ENCODE results near the gene SRBD1. TPM values are rescaled to one million over a fixed set of nuclear protein-coding genes. Genes with fewer than 3 reads are reported as not detected.

Gene SRBD1
- total and polyA plus RNA-seq, 12 donors: 2.5 to 13.5 (median 10.0) TPM

DNA sequence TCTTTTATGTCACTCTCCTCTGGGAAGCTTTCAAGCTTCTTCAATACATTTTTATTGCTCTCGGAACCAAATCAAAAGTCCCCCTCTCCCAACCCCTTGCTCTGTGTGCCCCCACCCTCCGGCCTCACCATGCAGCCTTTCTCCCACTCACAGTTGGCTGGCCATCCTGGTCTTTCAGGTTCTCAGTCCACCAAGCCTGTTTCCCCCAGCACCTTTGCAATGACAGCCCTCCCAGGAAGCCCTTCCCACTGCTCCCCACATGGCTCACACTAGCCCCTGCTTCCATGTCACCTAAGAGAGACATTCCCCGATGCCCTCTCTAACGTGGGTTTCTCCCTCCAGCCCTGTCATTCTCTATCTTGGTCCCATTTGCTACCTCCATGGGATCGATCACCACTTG is 266.6 kb downstream of the SRBD1 start:
- ATAC-seq: no peak
- no peak for DNase-seq

GRCh38 chr2:45344071-45344470 is 267.0 kb downstream of the SRBD1 start:
- 80 to 85% methylated on average over 9 of the region's 9 CpGs for WGBS, 2 donors
- H3K4me3 ChIP-seq: no peak overlapping the region
- no peaks in the 10 kb centered on the region for H3K36me3 ChIP-seq
- peaks cover 0 to 27% (median 0%) of the 10 kb centered on the region in 7 donors for H3K27me3 ChIP-seq
- no peak for TF ChIP-seq CTCF (IDR thresholded peaks at IDR 0.05)
- DNase-seq (no peak), ATAC-seq (no peak)
- H3K4me1 ChIP-seq: no peaks in the 10 kb centered on the region
- H3K9me3 ChIP-seq: peaks cover 0 to 6% (median 0%) of the 10 kb centered on the region in 11 donors
- intact Hi-C loops (cut with DNase I): no loop called here
- no peak overlapping the region for H3K27ac ChIP-seq

More for the DNA sequence above, 266.6 kb downstream of the SRBD1 start:
- WGBS, 2 donors: 77 to 92% methylated on average over 5 of the region's 5 CpGs
- intact Hi-C loops (cut with DNase I): no loop called here
- TF ChIP-seq CTCF (IDR thresholded peaks at IDR 0.05): no peak
- Histone ChIP-seq H3K27me3 (peaks cover 0 to 27% (median 0%) of the 10 kb centered on the region in 7 donors), H3K4me1 (no peaks in the 10 kb centered on the region), H3K4me3 (no peak overlapping the region), H3K36me3 (no peaks in the 10 kb centered on the region), H3K27ac (no peak overlapping the region), H3K9me3 (peaks cover 0 to 6% (median 0%) of the 10 kb centered on the region in 11 donors)

GRCh38 chr2:45343251-45344017 is 267.6 kb downstream of the SRBD1 start:
- no peak for TF ChIP-seq CTCF (IDR thresholded peaks at IDR 0.05)
- H3K36me3 ChIP-seq: no peaks in the 10 kb centered on the region
- WGBS, 2 donors: 79 to 81% methylated on average over 19 of the region's 19 CpGs

DNA sequence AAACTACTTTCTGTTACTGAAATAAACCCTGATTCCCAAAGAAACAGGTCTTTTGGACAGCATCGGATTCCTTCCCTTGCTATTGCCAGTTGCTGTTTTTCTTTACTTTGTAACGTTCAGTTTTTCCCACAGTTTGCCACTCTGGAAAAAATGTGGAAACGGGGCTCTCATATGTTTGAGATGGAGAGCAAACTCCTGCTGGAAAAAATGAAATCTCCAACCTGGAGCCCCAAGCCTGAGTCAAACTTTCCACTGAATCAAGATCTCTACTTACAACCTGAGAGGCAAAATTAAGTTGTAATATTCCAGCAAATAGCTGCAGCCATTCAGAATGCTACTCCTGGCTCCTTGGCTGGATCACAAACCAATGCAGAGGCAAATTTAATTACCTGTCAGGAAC is 270.7 kb downstream of the SRBD1 start:
- ATAC-seq (no peak), DNase-seq (no peak)
- TF ChIP-seq CTCF (IDR thresholded peaks at IDR 0.05): no peak
- intact Hi-C loops (cut with DNase I): no loop called here
- Histone ChIP-seq H3K4me1 (no peaks in the 10 kb centered on the region), H3K9me3 (no peaks in the 10 kb centered on the region), H3K27ac (no peak overlapping the region), H3K27me3 (peaks cover 0 to 18% (median 0%) of the 10 kb centered on the region in 7 donors), H3K4me3 (no peak overlapping the region), H3K36me3 (no peaks in the 10 kb centered on the region)
- WGBS, 2 donors: 76 to 81% methylated on average over 3 of the region's 3 CpGs

More at GRCh38 chr2:45343251-45344017, 267.6 kb downstream of the SRBD1 start:
- DNase-seq: no peak
- peaks cover 0 to 27% (median 0%) of the 10 kb centered on the region in 7 donors for H3K27me3 ChIP-seq
- H3K4me3 ChIP-seq: no peak overlapping the region
- ATAC-seq: peak in 1 of 8 donors; percentile 41
- intact Hi-C loops (cut with DNase I): no loop called here
- no peak overlapping the region for H3K27ac ChIP-seq
- H3K9me3 ChIP-seq: peaks cover 0 to 6% (median 0%) of the 10 kb centered on the region in 11 donors
- no peaks in the 10 kb centered on the region for H3K4me1 ChIP-seq

All from heart right ventricle (tissue), 16 donors.